ENCODE results near the gene C1QTNF9B. TPM values are rescaled to one million over a fixed set of nuclear protein-coding genes. Genes with fewer than 3 reads are reported as not detected.

C1QTNF9B gene
- polyA plus RNA-seq, 3 donors from 2014 or later: not detected

DNA sequence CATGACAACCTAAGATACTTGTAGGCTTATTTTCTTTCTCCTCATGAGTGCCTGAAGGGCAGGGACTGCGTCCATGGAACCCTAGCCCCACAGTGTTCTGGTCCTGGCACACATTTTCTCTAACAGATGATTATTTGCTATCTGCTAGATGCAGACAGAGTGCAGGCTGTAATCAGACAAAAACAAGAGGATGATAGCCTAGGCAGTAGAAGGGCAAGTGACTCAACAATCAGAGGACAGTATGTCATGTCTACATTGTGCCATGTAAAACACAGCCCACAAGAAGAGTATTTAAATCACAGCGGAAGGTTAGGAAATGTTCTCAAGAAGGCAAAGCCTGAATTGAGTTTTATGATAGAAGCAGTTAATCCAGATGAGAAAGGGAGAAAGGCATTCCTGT lies 37.4 kb downstream of the C1QTNF9B start:
- no peak for DNase-seq
- peaks cover 0 to under 1% of the 10 kb centered on the region in 2 donors for H3K4me1 Mint-ChIP-seq
- no peaks in the 10 kb centered on the region for H3K27me3 Mint-ChIP-seq (ENCODE audit: low read depth in 3 of 3)
- no peak overlapping the region for H3K4me3 Mint-ChIP-seq
- H3K9me3 Mint-ChIP-seq: no peaks in the 10 kb centered on the region
- H3K27ac Mint-ChIP-seq: no peak overlapping the region
- peaks cover 8 to 42% (median 29%) of the 10 kb centered on the region in 3 donors for H3K36me3 Mint-ChIP-seq

DNA sequence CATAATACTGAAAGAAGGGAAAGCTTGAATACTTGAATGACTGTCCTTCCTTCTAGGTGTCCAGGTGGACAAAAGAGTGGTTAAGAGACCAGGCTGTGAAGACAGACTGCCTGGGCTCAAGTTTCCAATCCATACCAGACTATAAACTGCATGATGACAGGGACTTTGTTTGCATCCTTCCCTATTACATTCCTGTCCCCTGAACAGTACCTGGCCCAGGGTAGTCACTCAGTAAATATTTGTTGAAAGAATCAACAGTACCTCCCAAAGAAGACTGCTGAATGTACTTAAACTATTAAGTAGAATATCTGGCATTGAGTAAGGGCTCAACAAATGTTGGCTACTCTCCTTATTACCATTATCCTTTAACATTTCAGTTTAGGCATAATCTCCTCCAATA lies 37.8 kb downstream of the C1QTNF9B start:
- H3K9me3 Mint-ChIP-seq: no peaks in the 10 kb centered on the region
- H3K36me3 Mint-ChIP-seq: peaks cover 8 to 42% (median 29%) of the 10 kb centered on the region in 3 donors

GRCh38 chr13:23858546-23858945 lies 38.8 kb downstream of the C1QTNF9B start:
- Mint-ChIP-seq H3K4me3 (no peak overlapping the region), H3K4me1 (no peaks in the 10 kb centered on the region), H3K27ac (peak overlapping the region in 3 of 6 donors; percentile 22 to 54 (median 40))

More for the DNA sequence above, 37.8 kb downstream of the C1QTNF9B start:
- no peaks in the 10 kb centered on the region for H3K4me1 Mint-ChIP-seq
- no peak overlapping the region for H3K27ac Mint-ChIP-seq
- H3K27me3 Mint-ChIP-seq (ENCODE audit: low read depth in 3 of 3): no peaks in the 10 kb centered on the region
- H3K4me3 Mint-ChIP-seq: no peak overlapping the region
- DNase-seq: no peak

DNA sequence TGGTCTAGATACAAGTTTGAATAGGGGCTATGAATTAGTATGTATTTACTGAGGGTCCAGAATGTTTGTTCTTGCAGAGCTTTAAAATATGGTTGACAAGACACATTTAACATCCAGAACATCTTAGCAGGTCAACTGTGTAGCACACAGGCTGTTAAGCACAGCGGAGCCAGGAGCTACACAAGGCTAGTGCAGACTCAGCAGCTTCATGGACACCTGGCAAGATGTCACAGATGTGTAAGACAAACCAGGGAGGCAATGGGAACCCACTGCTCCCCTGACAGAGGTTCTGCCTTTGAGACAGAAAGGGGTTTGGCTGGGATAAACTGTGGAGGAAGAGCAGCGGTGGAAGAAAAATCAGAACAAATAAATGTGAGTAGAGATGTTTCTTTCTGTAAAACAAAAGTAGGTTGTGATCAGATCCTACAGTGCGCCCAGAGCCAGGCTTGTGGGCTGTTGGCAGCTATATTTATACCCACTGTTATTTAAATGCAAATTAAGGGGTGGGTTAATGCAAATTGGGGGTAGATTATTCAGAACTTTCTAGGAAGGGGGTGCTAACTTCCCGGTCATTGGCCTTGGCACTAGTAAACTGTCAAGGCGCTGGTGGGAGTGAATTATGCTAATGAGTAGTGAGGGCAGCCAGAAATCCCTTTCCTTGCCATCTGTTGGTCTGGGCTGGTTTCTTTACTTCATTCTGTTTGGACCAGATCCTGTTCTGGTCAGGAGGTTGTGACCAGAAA lies 41.1 kb downstream of the C1QTNF9B start:
- no peak overlapping the region for H3K4me3 Mint-ChIP-seq
- H3K27me3 Mint-ChIP-seq (ENCODE audit: low read depth in 3 of 3): no peaks in the 10 kb centered on the region
- no peak overlapping the region for H3K27ac Mint-ChIP-seq
- no peaks in the 10 kb centered on the region for H3K4me1 Mint-ChIP-seq
- H3K36me3 Mint-ChIP-seq: peaks cover 17 to 43% (median 27%) of the 10 kb centered on the region in 3 donors
- no peaks in the 10 kb centered on the region for H3K9me3 Mint-ChIP-seq
- no peak for DNase-seq

More at GRCh38 chr13:23858546-23858945, 38.8 kb downstream of the C1QTNF9B start:
- H3K36me3 Mint-ChIP-seq: peaks cover 12 to 46% (median 33%) of the 10 kb centered on the region in 3 donors
- no peak for DNase-seq
- H3K27me3 Mint-ChIP-seq (ENCODE audit: low read depth in 3 of 3): no peaks in the 10 kb centered on the region
- H3K9me3 Mint-ChIP-seq: no peaks in the 10 kb centered on the region

DNA sequence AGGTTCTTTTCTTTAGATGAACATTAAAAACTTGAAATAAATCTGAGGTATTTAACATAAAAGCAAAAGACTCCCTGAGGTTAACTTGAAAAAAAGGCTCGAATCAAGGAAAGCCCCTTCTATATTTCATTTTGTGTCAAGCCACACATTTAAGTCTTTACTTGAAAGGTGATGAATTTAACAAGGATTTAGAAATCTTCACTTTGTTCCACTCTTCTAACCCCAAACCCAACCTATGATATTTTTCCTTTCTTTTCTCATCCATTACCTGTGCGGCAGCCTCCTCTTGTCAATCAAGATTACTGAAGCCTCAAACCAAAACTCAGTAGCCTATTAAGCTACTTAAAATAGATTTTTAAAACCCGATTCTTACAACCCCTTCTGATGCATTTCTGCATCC lies 41.9 kb downstream of the C1QTNF9B start:
- H3K4me1 Mint-ChIP-seq: no peaks in the 10 kb centered on the region
- no peak for DNase-seq
- H3K9me3 Mint-ChIP-seq: no peaks in the 10 kb centered on the region
- H3K27ac Mint-ChIP-seq: no peak overlapping the region
- H3K4me3 Mint-ChIP-seq: no peak overlapping the region
- H3K36me3 Mint-ChIP-seq: peaks cover 21 to 40% (median 27%) of the 10 kb centered on the region in 3 donors
- H3K27me3 Mint-ChIP-seq (ENCODE audit: low read depth in 3 of 3): no peaks in the 10 kb centered on the region

DNA sequence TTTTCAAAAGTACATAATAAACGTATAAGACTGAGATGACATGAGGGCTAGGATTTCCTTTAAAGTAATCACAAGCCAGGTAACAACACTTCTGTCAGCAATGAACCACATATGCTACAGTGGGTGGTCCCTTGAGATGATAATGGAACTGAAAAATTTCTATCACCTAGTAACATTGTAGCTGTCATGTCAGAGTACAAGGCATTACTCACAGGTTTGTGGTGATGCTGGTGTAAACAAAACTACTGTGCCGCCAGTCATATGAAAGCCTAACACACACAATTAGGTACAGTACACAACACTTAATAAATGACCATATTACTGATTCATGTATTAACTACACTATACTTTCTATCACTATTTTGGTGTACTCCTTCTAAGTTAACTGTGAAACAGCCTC lies 45.0 kb downstream of the C1QTNF9B start:
- DNase-seq: no peak
- Mint-ChIP-seq H3K36me3 (peaks cover 19 to 37% (median 35%) of the 10 kb centered on the region in 3 donors), H3K4me3 (no peak overlapping the region)

DNA sequence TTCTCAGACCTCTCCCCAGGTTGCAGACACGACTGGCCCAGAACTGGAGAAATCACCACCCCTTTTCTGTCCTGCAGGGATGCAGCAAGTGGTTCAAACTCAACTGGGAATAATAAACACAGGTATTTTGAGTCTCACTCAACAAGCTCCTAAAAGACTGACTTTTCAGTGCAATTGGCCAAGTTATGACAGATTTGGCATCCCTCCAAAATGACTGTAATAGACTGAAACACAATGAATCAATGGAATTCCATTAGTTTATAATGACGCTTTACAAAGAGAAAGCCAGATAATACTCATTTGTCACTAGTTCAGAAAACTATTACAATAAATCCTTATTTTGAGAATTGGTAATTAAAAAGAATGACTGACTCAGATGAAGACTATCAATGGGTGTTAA lies 46.2 kb downstream of the C1QTNF9B start:
- Mint-ChIP-seq H3K9me3 (no peaks in the 10 kb centered on the region), H3K36me3 (peaks cover 19 to 39% (median 36%) of the 10 kb centered on the region in 3 donors), H3K4me3 (no peak overlapping the region), H3K4me1 (no peaks in the 10 kb centered on the region), H3K27ac (no peak overlapping the region), H3K27me3 (ENCODE audit: low read depth in 3 of 3) (peaks cover 0 to 1% (median 0%) of the 10 kb centered on the region in 3 donors)
- no peak for DNase-seq

More for the DNA sequence above, 45.0 kb downstream of the C1QTNF9B start:
- no peak overlapping the region for H3K27ac Mint-ChIP-seq
- H3K4me1 Mint-ChIP-seq: no peaks in the 10 kb centered on the region
- no peaks in the 10 kb centered on the region for H3K27me3 Mint-ChIP-seq (ENCODE audit: low read depth in 3 of 3)
- H3K9me3 Mint-ChIP-seq: no peaks in the 10 kb centered on the region

GRCh38 chr13:23850134-23850533 lies 47.2 kb downstream of the C1QTNF9B start:
- no peak overlapping the region for H3K4me3 Mint-ChIP-seq
- no peaks in the 10 kb centered on the region for H3K9me3 Mint-ChIP-seq
- peaks cover 19 to 31% (median 29%) of the 10 kb centered on the region in 3 donors for H3K36me3 Mint-ChIP-seq
- DNase-seq: no peak
- peaks cover 0 to 1% (median 0%) of the 10 kb centered on the region in 3 donors for H3K27me3 Mint-ChIP-seq (ENCODE audit: low read depth in 3 of 3)
- no peak overlapping the region for H3K27ac Mint-ChIP-seq
- no peaks in the 10 kb centered on the region for H3K4me1 Mint-ChIP-seq

GRCh38 chr13:23849670-23850069 lies 47.6 kb downstream of the C1QTNF9B start:
- Mint-ChIP-seq H3K4me1 (no peaks in the 10 kb centered on the region), H3K36me3 (peaks cover 19 to 31% (median 28%) of the 10 kb centered on the region in 3 donors), H3K9me3 (no peaks in the 10 kb centered on the region), H3K27ac (no peak overlapping the region), H3K4me3 (no peak overlapping the region), H3K27me3 (ENCODE audit: low read depth in 3 of 3) (peaks cover 0 to 1% (median 0%) of the 10 kb centered on the region in 3 donors)
- no peak for DNase-seq

DNA sequence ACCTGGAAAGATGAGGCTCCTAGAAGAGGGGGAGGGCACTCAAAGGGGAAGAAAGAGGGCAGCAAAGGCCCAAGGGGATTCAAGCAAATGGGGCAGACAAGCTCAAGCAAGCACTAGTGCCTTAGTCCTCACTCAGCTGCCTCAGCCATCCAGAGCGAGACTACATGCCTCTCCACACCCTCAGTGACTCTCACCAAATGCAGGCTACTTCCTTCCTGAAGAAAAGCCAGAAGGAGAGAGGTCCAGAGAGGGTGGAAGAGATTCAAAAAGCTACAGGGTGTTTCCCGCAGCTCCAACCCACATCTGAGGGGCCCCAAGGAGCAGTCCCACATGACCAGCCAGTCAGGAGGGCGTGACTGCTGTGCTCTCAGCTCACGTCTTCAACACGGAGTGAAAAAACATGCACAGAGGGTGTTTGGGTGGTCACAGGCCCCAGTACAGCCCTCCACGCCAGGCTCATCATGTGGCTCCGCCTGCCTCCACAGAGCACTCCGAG lies 48.6 kb downstream of the C1QTNF9B start:
- DNase-seq: no peak
- no peak overlapping the region for H3K27ac Mint-ChIP-seq
- peaks cover 16 to 28% (median 26%) of the 10 kb centered on the region in 3 donors for H3K36me3 Mint-ChIP-seq
- no peak overlapping the region for H3K4me3 Mint-ChIP-seq
- H3K9me3 Mint-ChIP-seq: no peaks in the 10 kb centered on the region
- peaks cover 0 to 1% (median 0%) of the 10 kb centered on the region in 3 donors for H3K27me3 Mint-ChIP-seq (ENCODE audit: low read depth in 3 of 3)
- peaks cover 7 to 8% of the 10 kb centered on the region in 2 donors for H3K4me1 Mint-ChIP-seq

DNA sequence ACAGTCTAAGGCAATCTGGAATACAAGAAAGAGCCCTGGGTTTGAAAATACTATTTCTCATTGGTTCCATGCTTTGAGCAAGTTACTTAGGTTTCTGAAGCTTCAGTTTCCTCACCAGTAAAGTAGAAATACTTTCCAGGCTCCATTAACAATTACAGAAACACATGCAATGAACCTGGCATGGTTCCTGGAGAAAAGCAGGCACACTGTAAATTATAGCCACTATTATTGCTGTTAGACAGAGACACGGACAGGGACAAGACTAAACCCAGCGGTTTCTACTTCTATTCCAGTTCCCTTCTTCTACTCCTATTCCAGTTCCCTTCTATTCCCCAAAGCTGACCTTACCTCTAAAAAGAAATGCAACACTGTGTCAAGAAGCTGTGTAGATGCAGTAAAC lies 49.3 kb downstream of the C1QTNF9B start:
- Mint-ChIP-seq H3K27ac (peak overlapping the region in 1 of 6 donors; percentile 6), H3K36me3 (peaks cover 15 to 26% (median 25%) of the 10 kb centered on the region in 3 donors), H3K9me3 (no peaks in the 10 kb centered on the region), H3K4me1 (peaks cover 10% of the 10 kb centered on the region in 2 donors), H3K27me3 (ENCODE audit: low read depth in 3 of 3) (peaks cover 0 to 1% (median 0%) of the 10 kb centered on the region in 3 donors), H3K4me3 (no peak overlapping the region)
- no peak for DNase-seq

DNA sequence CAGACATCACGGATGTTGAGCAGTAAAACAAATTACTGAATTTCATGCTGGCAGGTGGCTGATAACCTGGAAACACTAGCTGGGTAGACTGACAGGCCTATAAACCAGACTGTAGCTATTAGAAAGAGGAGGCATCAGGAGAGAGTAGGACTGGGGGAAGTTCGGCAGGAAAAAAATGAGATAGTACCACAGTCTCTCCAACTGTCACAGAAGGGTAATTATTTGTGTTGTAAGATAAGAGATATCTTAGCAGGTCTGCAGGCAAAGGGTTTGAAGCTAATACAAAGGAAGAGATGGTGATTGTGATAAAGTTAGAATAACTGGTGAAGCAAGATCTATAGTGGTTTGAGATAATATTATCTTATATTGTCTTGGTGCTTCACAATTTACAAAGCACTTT lies 49.8 kb downstream of the C1QTNF9B start:
- Mint-ChIP-seq H3K4me1 (peaks cover 10% of the 10 kb centered on the region in 2 donors), H3K27me3 (ENCODE audit: low read depth in 3 of 3) (peaks cover 0 to 1% (median 0%) of the 10 kb centered on the region in 3 donors), H3K9me3 (no peaks in the 10 kb centered on the region), H3K4me3 (no peak overlapping the region), H3K27ac (peak overlapping the region in 1 of 6 donors; percentile 21), H3K36me3 (peaks cover 14 to 26% (median 25%) of the 10 kb centered on the region in 3 donors)
- no peak for DNase-seq

DNA sequence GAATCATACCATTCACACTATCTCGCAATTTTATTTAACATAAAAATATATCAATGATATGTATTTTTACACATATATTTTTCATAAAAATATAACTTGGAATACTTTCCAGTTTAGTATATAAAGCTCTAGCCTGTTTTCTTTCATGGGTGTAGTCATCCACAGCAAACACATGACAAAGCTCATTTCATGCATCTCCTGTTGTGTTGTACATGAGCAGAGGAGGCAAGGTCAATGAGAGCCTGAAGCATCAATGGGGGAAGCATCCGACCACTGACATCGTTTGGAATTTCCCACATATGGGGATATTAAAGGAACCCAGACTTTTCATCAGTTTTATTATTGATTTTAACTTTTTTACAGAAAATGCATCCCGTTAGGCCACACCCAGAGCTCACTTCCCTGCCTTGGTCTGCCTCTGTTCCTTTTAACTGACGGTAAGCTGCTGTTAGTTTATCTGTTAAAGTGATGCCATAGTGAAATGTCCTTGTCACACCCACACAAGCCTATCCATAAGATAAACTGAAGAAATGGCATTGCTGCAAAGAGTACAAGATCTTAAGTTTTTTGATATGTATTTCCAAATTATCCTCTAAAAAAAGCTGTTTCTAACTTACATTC lies 52.1 kb downstream of the C1QTNF9B start:
- Mint-ChIP-seq H3K9me3 (no peaks in the 10 kb centered on the region), H3K4me3 (no peak overlapping the region), H3K27ac (no peak overlapping the region), H3K27me3 (ENCODE audit: low read depth in 3 of 3) (peaks cover 0 to 1% (median 0%) of the 10 kb centered on the region in 3 donors), H3K4me1 (peaks cover 10% of the 10 kb centered on the region in 2 donors), H3K36me3 (peaks cover 6 to 30% (median 24%) of the 10 kb centered on the region in 3 donors)
- DNase-seq: no peak

DNA sequence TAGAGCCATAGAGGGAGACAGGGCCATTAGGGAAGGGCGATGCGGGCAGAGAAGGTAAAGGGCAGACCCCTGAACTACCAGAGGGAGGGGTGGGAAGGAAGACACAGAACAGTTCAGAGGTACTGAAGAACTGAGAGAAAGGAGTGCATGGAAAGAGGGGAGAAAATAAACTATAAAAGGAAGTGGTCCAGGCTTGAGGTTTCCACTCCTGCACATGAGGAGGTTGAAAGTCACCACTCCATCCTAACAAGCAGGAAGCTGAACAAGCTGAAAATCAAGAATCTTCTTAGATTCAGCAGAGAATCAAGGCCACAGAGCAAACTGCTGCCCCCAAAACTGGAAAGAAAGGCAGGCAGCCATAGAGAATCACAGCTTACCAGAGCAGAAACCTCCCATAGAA lies 53.2 kb downstream of the C1QTNF9B start:
- H3K27ac Mint-ChIP-seq: peak overlapping the region in 2 of 6 donors; percentile 20 to 28
- peaks cover 10% of the 10 kb centered on the region in 2 donors for H3K4me1 Mint-ChIP-seq
- no peak for DNase-seq
- H3K36me3 Mint-ChIP-seq: peaks cover 10 to 32% (median 23%) of the 10 kb centered on the region in 3 donors
- no peak overlapping the region for H3K4me3 Mint-ChIP-seq
- peaks cover 0 to 1% (median 0%) of the 10 kb centered on the region in 3 donors for H3K27me3 Mint-ChIP-seq (ENCODE audit: low read depth in 3 of 3)
- no peaks in the 10 kb centered on the region for H3K9me3 Mint-ChIP-seq

Data from immature natural killer cell (primary cell).